HUDEP-2 (cell line): ENCODE measurements around the gene LRRK2.
"Not testable (repeated sequence)": the region's sequence is repeated elsewhere in the genome, so short reads cannot be mapped to it uniquely, and the experiment has no call there.

Source experiments
- DNase-seq, 76 experiments: peaks; one replicate each; lab custom pipeline; 2025; ENCODE audit not compliant: unreplicated experiment in 76 of 76; lab: John Stamatoyannopoulos, UW

The LRRK2 gene

DNA sequence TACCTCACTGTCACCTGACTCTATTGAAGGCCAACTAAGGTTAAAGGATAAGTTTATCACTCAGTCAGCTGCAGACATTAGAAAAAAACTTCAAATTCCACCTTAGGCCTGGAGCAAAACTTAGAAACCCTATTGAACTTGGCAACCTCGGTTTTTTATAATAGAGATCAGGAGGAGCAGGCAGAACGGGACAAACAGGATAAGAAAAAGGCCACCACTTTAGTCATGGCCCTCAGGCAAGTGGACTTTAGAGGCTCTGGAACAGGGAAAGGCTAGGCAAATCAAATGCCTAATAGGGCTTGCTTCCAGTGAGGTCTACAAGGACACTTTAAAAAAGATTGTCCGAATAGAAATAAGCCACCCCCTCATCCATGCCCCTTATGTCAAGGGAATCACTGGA lies 162.5 kb downstream of the LRRK2 start:
- not testable (repeated sequence) for DNase-seq

DNA sequence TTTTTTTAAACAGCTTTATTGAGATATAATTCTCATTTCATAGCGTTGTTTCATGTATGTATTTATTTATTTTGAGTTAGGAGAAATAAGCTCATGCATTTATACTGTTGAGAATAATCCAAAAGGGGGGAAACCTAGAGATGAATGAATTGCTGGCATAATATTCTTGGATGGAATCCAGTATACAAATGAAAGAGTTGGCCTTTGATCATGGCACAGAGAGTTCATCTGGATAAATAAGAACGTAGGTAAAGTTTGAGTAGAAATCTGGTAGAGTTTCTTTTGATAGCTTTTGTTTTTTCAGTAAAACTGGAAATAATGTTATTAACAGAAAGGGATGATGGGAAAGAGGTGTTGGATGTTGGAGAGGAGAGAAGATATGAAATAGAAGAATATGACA lies 166.2 kb downstream of the LRRK2 start:
- no peak for DNase-seq

DNA sequence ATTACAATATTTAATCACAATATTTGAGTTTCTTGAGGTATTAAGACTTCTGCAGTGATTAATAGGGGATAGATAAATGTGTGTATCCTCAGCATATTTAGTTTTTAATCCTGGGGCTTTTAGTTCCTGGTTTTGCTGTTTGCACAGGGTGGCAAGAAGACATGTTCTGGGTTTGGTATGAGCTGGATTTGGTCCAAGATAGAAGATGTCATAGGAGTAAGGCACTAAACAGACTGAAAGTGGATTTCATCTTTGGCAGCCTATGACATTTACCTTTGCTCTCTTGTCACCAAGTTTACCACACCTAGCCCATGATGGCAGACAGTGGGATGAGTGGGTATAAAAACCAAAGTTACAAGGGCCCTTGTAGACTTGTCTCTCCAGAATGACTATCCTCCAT lies 168.2 kb downstream of the LRRK2 start:
- no peak for DNase-seq

DNA sequence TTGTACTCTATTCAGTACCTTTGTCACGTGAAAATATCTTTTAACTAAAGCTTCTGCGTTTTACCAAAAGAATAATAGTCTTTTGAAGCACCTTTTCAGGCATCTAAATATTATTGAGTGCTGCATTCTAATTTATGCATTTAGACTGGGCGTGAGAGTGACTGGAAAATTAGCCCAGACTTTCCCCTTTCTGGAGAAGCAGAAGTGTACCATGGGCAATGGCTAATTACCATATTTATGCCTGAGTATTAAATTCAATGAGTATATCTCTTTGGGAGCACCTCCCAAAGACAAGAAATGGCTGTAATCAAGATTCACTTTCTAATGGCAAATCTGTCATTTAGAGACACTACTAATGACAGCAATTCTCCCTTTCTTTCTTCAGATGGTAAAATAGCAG lies 174.9 kb downstream of the LRRK2 start:
- no peak for DNase-seq

DNA sequence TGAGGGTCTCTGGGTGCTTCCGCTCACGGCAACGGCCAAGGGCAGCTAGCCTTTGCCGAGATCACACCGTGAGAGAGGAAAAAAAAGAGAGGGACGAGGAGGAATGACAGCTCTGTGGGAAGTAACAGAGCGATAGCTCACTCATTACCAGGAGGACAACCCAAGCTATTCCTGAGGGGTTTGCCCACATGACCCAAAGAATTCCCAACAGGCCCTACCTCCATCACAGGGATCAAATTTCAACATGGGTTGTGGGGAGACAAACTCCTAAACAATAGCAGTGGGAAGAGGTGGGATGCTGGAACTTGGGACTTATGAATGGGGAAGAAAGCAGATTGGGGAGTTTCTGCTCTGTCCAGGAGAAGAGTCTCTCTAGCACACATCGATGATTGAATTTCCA lies 180.6 kb downstream of the LRRK2 start:
- DNase-seq: no peak
